DMS79 treated with DMSO at 0.1 percent for 48 hours (cell line): Measurements from ENCODE around the gene SMYD4.
"Not testable (repeated sequence)": the region's sequence is repeated elsewhere in the genome, so short reads cannot be mapped to it uniquely, and the experiment has no call there.

Experiments
- DNase-seq: peaks from one replicate; lab custom pipeline; 2025; lab: John Stamatoyannopoulos, UW

SMYD4 gene

GRCh38 chr17:1754430-1755112 lies 75.1 kb downstream of the SMYD4 start:
- no peak for DNase-seq

GRCh38 chr17:1753767-1754429 lies 75.8 kb downstream of the SMYD4 start:
- DNase-seq, result no peak

GRCh38 chr17:1752425-1753262 lies 77.1 kb downstream of the SMYD4 start:
- no peak for DNase-seq

- DNase-seq, result no peak
Measured at GRCh38 chr17:1750628-1751027, 79.1 kb downstream of the SMYD4 start.

- DNase-seq, result no peak
Measured at GRCh38 chr17:1746975-1747543, 82.6 kb downstream of the SMYD4 start.

- no peak for DNase-seq
Measured at GRCh38 chr17:1745513-1746020, 84.1 kb downstream of the SMYD4 start.

- DNase-seq, result no peak
Measured at GRCh38 chr17:1744551-1745512, 84.9 kb downstream of the SMYD4 start.

- DNase-seq, result no peak
Measured at GRCh38 chr17:1743088-1743439, 86.6 kb downstream of the SMYD4 start.

- no peak for DNase-seq
Measured at GRCh38 chr17:1742371-1743087, 87.2 kb downstream of the SMYD4 start, which contains the start of gene SERPINF2. SERPINF2 (plus strand) TSS chr17:1742871; CDS start chr17:1744996, 2,125 bp downstream.

GRCh38 chr17:1741899-1742298 lies 87.8 kb downstream of the SMYD4 start:
- DNase-seq, result not testable (repeated sequence)

GRCh38 chr17:1737531-1738291 lies 92.0 kb downstream of the SMYD4 start:
- DNase-seq, result no peak

GRCh38 chr17:1736348-1737281 lies 93.1 kb downstream of the SMYD4 start:
- no peak for DNase-seq

- DNase-seq, result no peak
Measured at GRCh38 chr17:1735834-1736347, 93.8 kb downstream of the SMYD4 start.

GRCh38 chr17:1735418-1735817 lies 94.3 kb downstream of the SMYD4 start:
- no peak for DNase-seq

- no peak for DNase-seq
Measured at GRCh38 chr17:1733759-1734158, 95.9 kb downstream of the SMYD4 start.

- DNase-seq, result no peak
Measured at GRCh38 chr17:1732833-1733321, 96.8 kb downstream of the SMYD4 start.

GRCh38 chr17:1732241-1732832 lies 97.4 kb downstream of the SMYD4 start:
- no peak for DNase-seq

GRCh38 chr17:1731194-1731506 lies 98.6 kb downstream of the SMYD4 start:
- DNase-seq, result no peak
